GM12878 (cell line): ENCODE results near the gene RXFP3. TPM values are rescaled to one million over a fixed set of nuclear protein-coding genes. Genes with fewer than 3 reads are reported as not detected.

Experiments used
- ATAC-seq: fragments of 200-7000 bp; cut with Tn5 transposase; 3 replicates; pipeline ENCODE4 v1.9.1; 2020; ENCODE audit warnings: mild to moderate bottlenecking, moderate library complexity
- BruUV-seq: library from RNA; stranded (reverse); fragments of 400-500 nt; replicated peaks from 2 replicates; lab custom pipeline; 2021; lab: Mats Ljungman, UMichigan
- CTCF ChIA-PET: fragments of 300-600 bp; sonication (Branson Sonifier 250); formaldehyde crosslinking; extraction: SDS; loops from one replicate; lab custom pipeline; 2021; ENCODE audit warnings: inconsistent platforms; lab: Yijun Ruan, JAX
- POLR2A ChIA-PET: fragments of 350-600 bp; formaldehyde crosslinking; extraction: SDS; loops from one replicate; lab custom pipeline; 2021; ENCODE audit warnings: inconsistent platforms; lab: Charles Lee
- RAD21 ChIA-PET: fragments of 300-600 bp; sonication (Branson Sonifier 250); formaldehyde crosslinking; loops from one replicate; lab custom pipeline; 2023; ENCODE audit warnings: antibody characterized with exemption; ENCODE audit not compliant: unreplicated experiment; lab: Charles Lee
- SMC1A ChIA-PET: fragments of 300-600 bp; sonication (Branson Sonifier 250); formaldehyde crosslinking; loops from one replicate; lab custom pipeline; 2023; ENCODE audit not compliant: unreplicated experiment, uncharacterized antibody; lab: Charles Lee
- DNase-seq: peaks from one replicate; pipeline ENCODE4 v3.0.0-alpha.2; 2011; ENCODE audit warnings: low read depth, low spot score
- FAIRE-seq: peaks from 3 replicates; lab custom pipeline; 2011; peaks lifted over from hg19 to GRCh38; lab: Jason Lieb, UNC
- H2AFZ ChIP-seq: 2 replicates; pipeline ENCODE4 v1.6.0; 2011; ENCODE audit warnings: low read depth, low read length, control low read depth; ENCODE audit not compliant: control insufficient read depth
- H3K27ac ChIP-seq: 2 replicates; pipeline ENCODE4 v1.5.1; 2011; ENCODE audit warnings: control low read depth; ENCODE audit not compliant: control insufficient read depth, insufficient read depth
- H3K27me3 ChIP-seq, 2 experiments: replicated peaks in 1 of 2; 2 replicates each; pipeline versions ENCODE4 v1.6.0 to v1.6.1; 2011; ENCODE audit warnings: low read length in 1 of 2; ENCODE audit not compliant: control insufficient read depth in 2 of 2, insufficient read depth in 2 of 2
- H3K36me3 ChIP-seq, 2 experiments: 2 replicates each; pipeline ENCODE4 v1.5.1; 2011; ENCODE audit warnings: low read length in 1 of 2; ENCODE audit not compliant: control insufficient read depth in 2 of 2, insufficient read depth in 2 of 2
- H3K4me1 ChIP-seq: 2 replicates; pipeline ENCODE4 v1.6.1; 2011; ENCODE audit warnings: mild to moderate bottlenecking, low read length, moderate library complexity, mixed read lengths; ENCODE audit not compliant: control insufficient read depth, insufficient read depth
- H3K4me2 ChIP-seq: 2 replicates; pipeline ENCODE4 v1.6.0; 2011; ENCODE audit warnings: control low read depth; ENCODE audit not compliant: control insufficient read depth, insufficient read depth
- H3K4me3 ChIP-seq: fragments of 200-600 bp; sonication (generic); 2 replicates; pipeline ENCODE4 v1.5.1; 2016
- H3K79me2 ChIP-seq: 2 replicates; pipeline ENCODE4 v1.6.0; 2011; ENCODE audit warnings: low read length; ENCODE audit not compliant: control insufficient read depth, insufficient read depth
- H3K9ac ChIP-seq: 2 replicates; pipeline ENCODE4 v1.8.0; 2011; ENCODE audit warnings: low read length, control low read depth, mixed read lengths; ENCODE audit not compliant: control insufficient read depth, insufficient read depth
- H3K9me3 ChIP-seq: replicated peaks from 3 replicates; pipeline ENCODE4 v1.5.1; 2011; ENCODE audit warnings: mild to moderate bottlenecking, low read length; ENCODE audit not compliant: control insufficient read depth, insufficient read depth
- H4K20me1 ChIP-seq: 2 replicates; pipeline ENCODE4 v1.6.0; 2011; ENCODE audit not compliant: control insufficient read depth, insufficient read depth
- ATF7 ChIP-seq: fragments of 450-650 bp; IDR thresholded peaks from 2 replicates; pipeline ENCODE4 v1.6.1; 2016; ENCODE audit warnings: low read depth, mild to moderate bottlenecking
- BMI1 ChIP-seq: fragments of 450-650 bp; IDR thresholded peaks from 2 replicates; pipeline ENCODE4 v1.6.1; 2016; ENCODE audit warnings: mild to moderate bottlenecking, moderate library complexity, borderline replicate concordance
- IKZF2 ChIP-seq, 2 experiments: fragments of 450-650 bp; IDR thresholded peaks; 2 replicates each; pipeline ENCODE4 v1.6.1; 2017; ENCODE audit warnings: mild to moderate bottlenecking in 2 of 2, moderate library complexity in 2 of 2
- KAT2A ChIP-seq: conservative IDR thresholded peaks from 2 replicates; pipeline ENCODE4 v1.6.1; 2011; ENCODE audit warnings: low read depth, low read length; ENCODE audit not compliant: control insufficient read depth
- MEF2B ChIP-seq: fragments of 450-650 bp; IDR thresholded peaks from 2 replicates; pipeline ENCODE4 v1.6.1; 2018; ENCODE audit warnings: mild to moderate bottlenecking, moderate library complexity; ENCODE audit not compliant: partially characterized antibody, poor library complexity, severe bottlenecking
- NFYB ChIP-seq: IDR thresholded peaks from 2 replicates; pipeline ENCODE4 v1.6.1; 2011; ENCODE audit warnings: low read depth, mild to moderate bottlenecking, low read length, improper control_type of control experiment, moderate library complexity; ENCODE audit not compliant: insufficient read depth
- NR2C1 ChIP-seq: fragments of 450-650 bp; IDR thresholded peaks from 2 replicates; pipeline ENCODE4 v1.6.1; 2017; ENCODE audit warnings: antibody characterized with exemption, mild to moderate bottlenecking, moderate library complexity
- NR2F1 ChIP-seq: fragments of 450-650 bp; conservative IDR thresholded peaks from 2 replicates; pipeline ENCODE4 v1.6.1; 2017; ENCODE audit warnings: mild to moderate bottlenecking
- POU2F2 ChIP-seq: IDR thresholded peaks from 3 replicates; pipeline ENCODE4 v1.6.1; 2011; ENCODE audit warnings: low read depth, mild to moderate bottlenecking, low read length, borderline replicate concordance
- RELB ChIP-seq: fragments of 450-650 bp; IDR thresholded peaks from 2 replicates; pipeline ENCODE4 v1.6.1; 2017; ENCODE audit warnings: low read depth, mild to moderate bottlenecking, moderate library complexity
- SRF ChIP-seq, 2 experiments: IDR thresholded peaks; 2 replicates each; pipeline ENCODE4 v1.6.1; 2011; ENCODE audit warnings: low read depth in 2 of 2, low read length in 2 of 2, mild to moderate bottlenecking in 1 of 2, moderate library complexity in 1 of 2
- STAT1 ChIP-seq: fragments of 450-650 bp; conservative IDR thresholded peaks from 2 replicates; pipeline ENCODE4 v1.6.1; 2014; ENCODE audit warnings: antibody characterized with exemption, mild to moderate bottlenecking
- SUPT20H ChIP-seq: IDR thresholded peaks from 2 replicates; pipeline ENCODE4 v1.6.1; 2011; ENCODE audit warnings: low read depth, mild to moderate bottlenecking, low read length, moderate library complexity, borderline replicate concordance; ENCODE audit not compliant: control insufficient read depth
- TCF12 ChIP-seq: IDR thresholded peaks from 2 replicates; pipeline ENCODE4 v1.6.1; 2011; ENCODE audit warnings: low read depth, mild to moderate bottlenecking, low read length
- YBX1 ChIP-seq: fragments of 450-650 bp; IDR thresholded peaks from 2 replicates; pipeline ENCODE4 v1.6.1; 2016; ENCODE audit warnings: antibody characterized with exemption
- ZNF217 ChIP-seq: fragments of 450-650 bp; IDR thresholded peaks from 2 replicates; pipeline ENCODE4 v1.6.1; 2017; ENCODE audit warnings: antibody characterized with exemption, mild to moderate bottlenecking
- WGBS: methylation state at CpG from one replicate; pipeline ENCODE4 v1.1.6; 2016; ENCODE audit warnings: low lambda C conversion rate; ENCODE audit not compliant: insufficient replicate concordance, insufficient coverage; ENCODE audit errors: missing lambda C conversion rate; 5-methylcytosine and 5-hydroxymethylcytosine counted together
- in situ Hi-C: fragments of 300-500 bp; cut with MboI; formaldehyde crosslinking; loops from 9 replicates; pipeline ENCODE4 v1.14.3; 2018; ENCODE audit warnings: mixed read lengths
- intact Hi-C: fragments of 100-400 bp; cut with micrococcal nuclease; formaldehyde crosslinking; loops from one replicate; pipeline ENCODE4 v1.14.2; 2022; ENCODE audit not compliant: unreplicated experiment
- polyA plus RNA-seq, 11 experiments: library from polyadenylated mRNA; depleted of rRNA in 4 of 11; unstranded in 6 of 11; stranded (reverse) in 5 of 11; fragments of >200 nt; fragmentation: Nextera tagmentation in 4 of 11; fragmentation: Illumina TruSeq in 1 of 11; extraction: Ambion mirVana in 4 of 11; extraction: Trizol in 1 of 11; gene quantifications; 1 replicate in 1 of 11; 2 replicates in 10 of 11; pipeline versions ENCODE4 v1.2.1 to v1.2.3, GENCODE V29; 2011 to 2016; ENCODE audit warnings: inconsistent platforms in 2 of 11, missing spikeins in 2 of 11, low read depth in 1 of 11
- total RNA-seq, 4 experiments: library from RNA; depleted of rRNA in 3 of 4; stranded (reverse); fragments of >200 nt in 3 of 4; fragmentation: Illumina TruSeq in 1 of 4; extraction: Trizol in 1 of 4; gene quantifications; 2 replicates each; pipeline versions ENCODE4 v1.2.1 to v1.2.3, GENCODE V29; 2013 to 2021

The RXFP3 gene
- total and polyA plus RNA-seq, 10 of the 15 experiments (the other 5 are each of a cell fraction or from before 2014, with no cell fraction given) = 0.03 to 0.06 TPM; not detected in 8

GRCh38 chr5:33941090-33941489 lies 4.9 kb downstream of the RXFP3 start:
- ATAC-seq = peak; percentile 35; the same call in 1 of the 3 replicates

GRCh38 chr5:33944543-33945132 lies 8.5 kb downstream of the RXFP3 start:
- FAIRE-seq (no peak), DNase-seq (no peak), ATAC-seq (no peak)
- Histone ChIP-seq H3K4me1 (no peaks in the 10 kb centered on the region), H3K36me3 (no peaks in the 10 kb centered on the region), H3K79me2 (no peaks in the 10 kb centered on the region), H3K27me3 (no peaks in the 10 kb centered on the region), H4K20me1 (no peaks in the 10 kb centered on the region), H3K4me3 (no peak overlapping the region), H3K9ac (no peak overlapping the region), H2AFZ (no peak overlapping the region), H3K4me2 (no peak overlapping the region), H3K27ac (no peak overlapping the region), H3K9me3 (no peaks in the 10 kb centered on the region; the same call in 2 of the 3 replicates)
- no peak for TF ChIP-seq RELB
- no peak for TF ChIP-seq ATF7
- no peak for TF ChIP-seq YBX1
- no peak for TF ChIP-seq MEF2B
- no peak for TF ChIP-seq NFYB
- no peak for TF ChIP-seq STAT1
- TF ChIP-seq SUPT20H = no peak
- no peak for TF ChIP-seq NR2F1
- no peak for TF ChIP-seq SRF (IDR thresholded peaks at IDR 0.05; ENCODE audit: low read depth in 2 of 2, low read length in 2 of 2)
- TF ChIP-seq NR2C1 = no peak
- no peak for TF ChIP-seq IKZF2 (IDR thresholded peaks at IDR 0.05)
- TF ChIP-seq BMI1 = no peak
- no peak for TF ChIP-seq ZNF217
- TF ChIP-seq KAT2A = no peak
- intact Hi-C loops (no loop called here), in situ Hi-C loops (no loop called here)
- ChIA-PET CTCF (interaction anchor here (1.0 to 1.2 kb wide), 2 partner anchors 10 to 357 kb away, joined by 5 to 7 read pairs; no protein-coding TSS in a partner anchor), SMC1A (no interaction called here), POLR2A (no interaction called here), RAD21 (no interaction called here)
- no TSS peak for BruUV-seq
- 77% methylated on average over 12 of the region's 12 CpGs for WGBS

More at GRCh38 chr5:33941090-33941489, 4.9 kb downstream of the RXFP3 start:
- H3K4me2 ChIP-seq = no peak overlapping the region
- in situ Hi-C loops = no loop called here
- H3K9ac ChIP-seq = no peak overlapping the region
- H3K9me3 ChIP-seq = no peaks in the 10 kb centered on the region; the same call in 2 of the 3 replicates
- no peak overlapping the region for H3K4me3 ChIP-seq
- no peaks in the 10 kb centered on the region; a peak in 1 of 4 replicates for H3K27me3 ChIP-seq
- H3K27ac ChIP-seq = no peak overlapping the region
- RAD21 ChIA-PET = no interaction called here
- intact Hi-C loops = no loop called here
- SMC1A ChIA-PET = interaction anchor here (1.8 kb wide), 1 partner anchor 22 kb away, joined by 3 read pairs; no protein-coding TSS in a partner anchor
- no peaks in the 10 kb centered on the region for H3K4me1 ChIP-seq
- no peaks in the 10 kb centered on the region for H3K79me2 ChIP-seq
- POLR2A ChIA-PET = no interaction called here
- no peaks in the 10 kb centered on the region for H4K20me1 ChIP-seq
- TF ChIP-seq TCF12 (no peak), POU2F2 (peak; percentile 73; the same call in 1 of the 3 replicates), NR2F1 (no peak)
- 32% methylated on average over 5 of the region's 5 CpGs for WGBS
- CTCF ChIA-PET = interaction anchor here (1.2 to 1.6 kb wide), 2 partner anchors 206 to 507 kb away, joined by 3 read pairs; no protein-coding TSS in a partner anchor
- no peak for DNase-seq
- FAIRE-seq = no peak
- no TSS peak for BruUV-seq
- H3K36me3 ChIP-seq = no peaks in the 10 kb centered on the region
- H2AFZ ChIP-seq = no peak overlapping the region
